ENCODE measurements around the gene TSPAN2. TPM values are rescaled to one million over a fixed set of nuclear protein-coding genes. Genes with fewer than 3 reads are reported as not detected.

The TSPAN2 gene
- polyA plus RNA-seq, 1 of the 3 experiments (the other 2 are of a cell fraction): 0.23 TPM

DNA sequence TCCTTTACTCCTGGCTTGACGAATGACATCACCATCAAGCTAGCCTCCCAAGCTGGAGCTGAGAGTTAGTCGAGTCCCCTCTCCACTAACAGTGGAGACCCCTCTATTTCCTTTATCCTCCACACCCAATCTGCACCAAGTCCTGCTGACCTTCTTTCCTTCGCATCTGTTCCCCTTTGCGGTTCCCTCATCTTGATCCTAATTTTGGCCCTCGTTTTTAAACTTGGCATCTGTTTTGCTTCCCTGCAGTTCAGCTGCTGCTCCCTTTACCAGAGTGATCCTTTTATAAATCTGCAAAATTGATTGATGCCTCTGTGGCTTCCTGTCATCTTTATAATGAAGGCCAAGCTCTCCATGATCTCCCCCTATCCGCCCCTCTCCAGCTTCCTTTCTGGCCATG is 49.0 kb upstream of the TSPAN2 start:
- H3K27me3 ChIP-seq (ENCODE audit: insufficient read depth): no peaks in the 10 kb centered on the region
- H3K79me2 ChIP-seq (ENCODE audit: insufficient read depth): no peaks in the 10 kb centered on the region
- H4K20me1 ChIP-seq (ENCODE audit: insufficient read depth): no peaks in the 10 kb centered on the region
- no peak for DNase-seq
- CTCF ChIA-PET: interaction anchor here (1.1 to 8.7 kb wide), 38 partner anchors 10 to 634 kb away, joined by 3 to 280 read pairs (median 6); no protein-coding TSS in a partner anchor
- no peaks in the 10 kb centered on the region for H3K36me3 ChIP-seq (replicated peaks in 1 of 2; ENCODE audit: control insufficient read depth in 1 of 2, insufficient read depth in 2 of 2, low read length in 1 of 2)
- no peak overlapping the region for H3K9ac ChIP-seq
- H2AFZ ChIP-seq (ENCODE audit: low read depth): no peak overlapping the region
- no peak overlapping the region for H3K4me3 ChIP-seq (ENCODE audit: low read depth in 2 of 2, low read length in 1 of 2)
- WGBS (ENCODE audit: low lambda C conversion rate): 94% methylated on average over 6 of the region's 6 CpGs
- TF ChIP-seq ELF1 (IDR thresholded peaks at IDR 0.05): no peak
- no peak for TF ChIP-seq FOXJ3 (CRISPR knock-in tag; IDR thresholded peaks at IDR 0.05)
- TF ChIP-seq TCF12 (IDR thresholded peaks at IDR 0.05): no peak
- TF ChIP-seq, protein P1, sequence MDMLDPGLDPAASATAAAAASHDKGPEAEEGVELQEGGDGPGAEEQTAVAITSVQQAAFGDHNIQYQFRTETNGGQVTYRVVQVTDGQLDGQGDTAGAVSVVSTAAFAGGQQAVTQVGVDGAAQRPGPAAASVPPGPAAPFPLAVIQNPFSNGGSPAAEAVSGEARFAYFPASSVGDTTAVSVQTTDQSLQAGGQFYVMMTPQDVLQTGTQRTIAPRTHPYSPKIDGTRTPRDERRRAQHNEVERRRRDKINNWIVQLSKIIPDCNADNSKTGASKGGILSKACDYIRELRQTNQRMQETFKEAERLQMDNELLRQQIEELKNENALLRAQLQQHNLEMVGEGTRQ (IDR thresholded peaks at IDR 0.05; ENCODE audit: borderline replicate concordance, low read depth, low read length): no peak
- TF ChIP-seq, protein P2, sequence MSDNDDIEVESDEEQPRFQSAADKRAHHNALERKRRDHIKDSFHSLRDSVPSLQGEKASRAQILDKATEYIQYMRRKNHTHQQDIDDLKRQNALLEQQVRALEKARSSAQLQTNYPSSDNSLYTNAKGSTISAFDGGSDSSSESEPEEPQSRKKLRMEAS (IDR thresholded peaks at IDR 0.05; ENCODE audit: low read depth): no peak
- TF ChIP-seq RAD21 (IDR thresholded peaks at IDR 0.05; ENCODE audit: low read length): no peak
- TF ChIP-seq, protein P3, sequence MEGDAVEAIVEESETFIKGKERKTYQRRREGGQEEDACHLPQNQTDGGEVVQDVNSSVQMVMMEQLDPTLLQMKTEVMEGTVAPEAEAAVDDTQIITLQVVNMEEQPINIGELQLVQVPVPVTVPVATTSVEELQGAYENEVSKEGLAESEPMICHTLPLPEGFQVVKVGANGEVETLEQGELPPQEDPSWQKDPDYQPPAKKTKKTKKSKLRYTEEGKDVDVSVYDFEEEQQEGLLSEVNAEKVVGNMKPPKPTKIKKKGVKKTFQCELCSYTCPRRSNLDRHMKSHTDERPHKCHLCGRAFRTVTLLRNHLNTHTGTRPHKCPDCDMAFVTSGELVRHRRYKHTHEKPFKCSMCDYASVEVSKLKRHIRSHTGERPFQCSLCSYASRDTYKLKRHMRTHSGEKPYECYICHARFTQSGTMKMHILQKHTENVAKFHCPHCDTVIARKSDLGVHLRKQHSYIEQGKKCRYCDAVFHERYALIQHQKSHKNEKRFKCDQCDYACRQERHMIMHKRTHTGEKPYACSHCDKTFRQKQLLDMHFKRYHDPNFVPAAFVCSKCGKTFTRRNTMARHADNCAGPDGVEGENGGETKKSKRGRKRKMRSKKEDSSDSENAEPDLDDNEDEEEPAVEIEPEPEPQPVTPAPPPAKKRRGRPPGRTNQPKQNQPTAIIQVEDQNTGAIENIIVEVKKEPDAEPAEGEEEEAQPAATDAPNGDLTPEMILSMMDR (IDR thresholded peaks at IDR 0.05): no peak
- TF ChIP-seq GABPA (IDR thresholded peaks at IDR 0.05; ENCODE audit: low read depth): no peak
- H3K4me1 ChIP-seq (ENCODE audit: control insufficient read depth in 1 of 2, insufficient read depth in 2 of 2, low read depth in 1 of 2, low read length in 1 of 2): peaks cover 8 to 25% of the 10 kb centered on the region in 2 experiments; a peak in 3 of 4 replicates
- peaks cover 34% of the 10 kb centered on the region for H3F3A ChIP-seq (replicated peaks; ENCODE audit: insufficient read depth)
- POLR2A ChIA-PET: no interaction called here
- no peaks in the 10 kb centered on the region for H3K9me3 ChIP-seq
- H3K4me2 ChIP-seq: no peak overlapping the region
- H3K9me2 ChIP-seq: no peaks in the 10 kb centered on the region
- H3K27ac ChIP-seq (ENCODE audit: low read depth in 2 of 2, low read length in 1 of 2): no peak overlapping the region

DNA sequence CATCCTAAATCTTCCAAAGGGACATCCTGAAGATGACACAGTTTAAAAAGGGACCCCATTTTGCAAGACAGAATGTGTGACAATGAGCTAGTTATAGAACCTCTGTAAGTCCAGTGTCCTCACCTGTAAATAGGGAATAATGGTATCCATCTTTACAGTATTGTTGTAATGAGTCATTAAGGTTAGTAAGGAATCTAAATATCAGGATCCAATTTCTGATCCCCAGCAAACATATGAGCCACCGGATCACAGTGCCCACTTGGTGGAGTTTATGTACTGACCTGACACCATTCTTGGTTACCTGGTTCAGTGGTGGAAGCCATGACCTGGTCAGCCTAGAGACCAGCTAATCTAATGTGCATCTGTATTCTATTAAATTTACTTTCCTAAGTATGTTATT is 47.9 kb upstream of the TSPAN2 start:
- no peaks in the 10 kb centered on the region for H3K79me2 ChIP-seq (ENCODE audit: insufficient read depth)
- H3K9me3 ChIP-seq: no peaks in the 10 kb centered on the region
- no peak overlapping the region for H3K9ac ChIP-seq
- H3K36me3 ChIP-seq (replicated peaks in 1 of 2; ENCODE audit: control insufficient read depth in 1 of 2, insufficient read depth in 2 of 2, low read length in 1 of 2): no peaks in the 10 kb centered on the region
- peaks cover 8 to 25% of the 10 kb centered on the region in 2 experiments; a peak in 3 of 4 replicates for H3K4me1 ChIP-seq (ENCODE audit: control insufficient read depth in 1 of 2, insufficient read depth in 2 of 2, low read depth in 1 of 2, low read length in 1 of 2)
- H3F3A ChIP-seq (replicated peaks; ENCODE audit: insufficient read depth): peaks cover 27% of the 10 kb centered on the region
- no peaks in the 10 kb centered on the region for H3K27me3 ChIP-seq (ENCODE audit: insufficient read depth)
- WGBS (ENCODE audit: low lambda C conversion rate): 100% methylated on average over 1 of the region's 1 CpG
- no peaks in the 10 kb centered on the region for H4K20me1 ChIP-seq (ENCODE audit: insufficient read depth)
- no peak for DNase-seq
- H3K9me2 ChIP-seq: no peaks in the 10 kb centered on the region
- TF ChIP-seq RXRA (IDR thresholded peaks at IDR 0.05; ENCODE audit: borderline replicate concordance, low read depth) (no peak), RAD21 (IDR thresholded peaks at IDR 0.05; ENCODE audit: low read length) (no peak), FOXM1 (IDR thresholded peaks at IDR 0.05; ENCODE audit: low read depth) (no peak), RFX5 (IDR thresholded peaks at IDR 0.05; ENCODE audit: low read length) (no peak), ELF1 (IDR thresholded peaks at IDR 0.05) (no peak), FOXJ3 (CRISPR knock-in tag; IDR thresholded peaks at IDR 0.05) (no peak), REST (IDR thresholded peaks at IDR 0.05; ENCODE audit: low read depth, low read length) (no peak), MEF2A (IDR thresholded peaks at IDR 0.05; ENCODE audit: borderline replicate concordance, low read depth) (no peak)
- POLR2A ChIA-PET: no interaction called here
- no peak overlapping the region for H3K27ac ChIP-seq (ENCODE audit: low read depth in 2 of 2, low read length in 1 of 2)
- no peak overlapping the region for H2AFZ ChIP-seq (ENCODE audit: low read depth)
- no peak overlapping the region for H3K4me2 ChIP-seq
- CTCF ChIA-PET: interaction anchor here (0.6 to 8.7 kb wide), 21 partner anchors 9 to 471 kb away, joined by 3 to 280 read pairs (median 8); no protein-coding TSS in a partner anchor
- no peak overlapping the region for H3K4me3 ChIP-seq (ENCODE audit: low read depth in 2 of 2, low read length in 1 of 2)
